ENCODE results near the gene POTEJ.
"Not testable (repeated sequence)": the region's sequence is repeated elsewhere in the genome, so short reads cannot be mapped to it uniquely, and the experiment has no call there.

The POTEJ gene
- 0 reads per million in 3 experiments for total RNA-seq

DNA sequence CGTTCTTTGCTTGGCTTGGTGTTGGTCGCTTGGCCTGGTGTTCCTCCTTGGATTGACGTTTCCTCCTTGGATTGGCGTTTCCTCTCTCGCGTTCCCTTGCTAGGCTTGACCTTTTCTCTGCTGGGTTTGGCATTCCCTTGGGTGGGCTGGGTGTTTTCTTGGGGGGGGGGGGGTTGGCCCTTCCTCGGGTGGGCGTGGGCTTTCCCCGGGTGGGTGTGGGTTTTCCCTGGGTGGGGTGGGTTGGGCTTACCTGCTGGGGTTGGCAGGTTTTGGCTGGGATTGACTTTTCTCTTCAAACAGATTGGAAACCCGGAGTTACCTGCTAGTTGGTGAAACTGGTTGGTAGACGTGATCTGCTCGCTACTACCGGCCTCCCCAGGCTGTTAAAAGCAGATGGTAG, at the start of gene POTEJ:
Gene POTEJ (plus strand): TSS at position 301 of the 400 bp plus-strand sequence. CDS start 93 bp downstream, at position 394.
- DNase-seq: not testable (repeated sequence)

DNA sequence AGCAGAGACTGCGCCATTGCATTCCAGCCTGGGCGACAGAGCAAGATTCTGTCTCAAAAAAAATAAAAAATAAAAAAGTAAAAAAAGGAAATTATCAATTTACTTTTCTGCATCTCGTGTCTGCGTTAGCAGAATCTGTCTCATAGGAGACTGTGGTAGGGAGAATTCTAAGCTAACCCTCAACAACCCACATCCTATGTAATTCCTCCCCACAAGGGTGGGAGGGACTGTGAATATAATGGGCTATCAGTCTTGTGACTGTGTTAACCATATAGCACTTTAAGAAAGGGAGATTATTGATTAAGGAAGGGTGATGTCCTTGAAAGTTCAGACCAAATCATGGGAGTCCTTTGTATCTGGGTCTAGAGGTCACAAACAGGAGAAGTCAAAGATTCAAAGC, 45.1 kb upstream of the POTEJ start:
- not testable (repeated sequence) for DNase-seq

DNA sequence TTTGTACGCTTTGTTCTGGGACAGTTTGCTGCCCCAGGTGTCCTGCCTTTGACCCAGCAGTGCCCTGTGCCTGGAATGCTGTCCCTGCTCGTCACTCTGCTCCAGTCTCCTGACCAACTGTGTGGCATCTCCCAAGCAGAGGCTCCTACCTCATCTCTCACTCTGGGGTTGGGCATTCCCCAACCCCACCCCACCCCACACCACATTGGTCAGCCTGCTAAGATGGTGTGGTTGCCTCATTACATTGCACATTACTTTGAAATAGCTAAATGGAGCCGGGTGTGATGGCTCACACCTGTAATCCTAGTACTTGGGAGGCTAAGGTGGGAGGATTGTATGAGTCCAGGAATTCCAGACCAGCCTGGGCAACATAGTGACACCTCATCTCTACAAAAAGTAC, 39.3 kb upstream of the POTEJ start:
- DNase-seq: not testable (repeated sequence)

DNA sequence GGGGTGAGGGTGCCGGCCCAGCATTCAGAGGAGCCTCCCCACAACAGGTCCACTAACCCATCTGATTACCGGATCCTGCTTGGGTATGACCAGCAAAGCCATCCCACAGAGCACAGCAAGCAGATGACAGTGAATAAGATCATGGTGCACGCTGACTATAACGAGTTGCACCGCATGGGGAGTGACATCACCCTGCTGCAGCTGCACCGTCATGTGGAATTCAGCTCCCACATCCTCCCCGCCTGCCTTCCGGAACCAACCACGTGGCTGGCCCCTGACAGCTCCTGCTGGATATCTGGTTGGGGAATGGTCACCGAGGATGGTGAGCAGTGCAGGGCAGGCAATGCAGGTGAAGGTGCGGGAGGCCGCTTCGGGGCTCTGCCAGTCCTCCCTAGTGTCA, 37.0 kb upstream of the POTEJ start:
- not testable (repeated sequence) for DNase-seq

GRCh38 chr2:130576209-130576784, 34.9 kb upstream of the POTEJ start:
- not testable (repeated sequence) for DNase-seq

DNA sequence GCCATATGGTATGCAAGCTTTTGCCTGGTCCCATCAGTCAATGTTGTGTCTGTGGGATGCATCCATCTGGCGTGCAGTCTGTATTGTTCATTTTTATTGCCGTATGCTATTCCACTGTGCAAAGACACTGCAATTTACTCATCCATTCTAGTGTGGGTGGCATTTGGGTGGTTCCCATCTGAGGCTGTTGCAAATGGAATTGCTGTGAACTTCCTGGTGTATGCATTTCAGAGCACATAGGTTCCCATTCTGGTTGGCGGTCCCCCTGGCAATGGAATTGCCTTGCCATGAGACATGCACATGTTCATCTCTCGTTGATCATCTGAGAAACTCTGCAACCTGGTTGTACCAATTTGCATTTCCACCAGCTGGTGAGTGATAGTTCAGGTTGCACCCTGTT, 33.7 kb upstream of the POTEJ start:
- not testable (repeated sequence) for DNase-seq

DNA sequence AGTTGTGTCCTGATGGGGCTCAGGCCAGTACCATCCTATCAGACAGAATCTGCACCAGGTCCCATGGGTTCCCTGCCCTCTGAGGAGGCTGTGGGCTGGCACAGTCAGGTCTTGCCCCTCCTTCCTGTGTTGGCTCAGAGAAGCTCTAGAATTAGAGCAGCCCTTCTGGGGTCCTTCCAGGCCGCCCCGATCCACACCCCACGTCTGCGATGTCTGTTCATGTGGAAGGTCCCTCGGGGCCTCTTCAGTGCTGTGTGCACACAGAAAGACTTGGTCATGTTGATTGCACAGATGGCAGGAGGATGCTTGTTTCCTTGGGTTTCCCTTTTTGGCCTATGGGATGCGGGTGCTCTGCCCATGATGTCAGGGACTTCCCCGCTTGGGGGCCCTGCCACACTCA, 32.1 kb upstream of the POTEJ start:
- DNase-seq: not testable (repeated sequence)

DNA sequence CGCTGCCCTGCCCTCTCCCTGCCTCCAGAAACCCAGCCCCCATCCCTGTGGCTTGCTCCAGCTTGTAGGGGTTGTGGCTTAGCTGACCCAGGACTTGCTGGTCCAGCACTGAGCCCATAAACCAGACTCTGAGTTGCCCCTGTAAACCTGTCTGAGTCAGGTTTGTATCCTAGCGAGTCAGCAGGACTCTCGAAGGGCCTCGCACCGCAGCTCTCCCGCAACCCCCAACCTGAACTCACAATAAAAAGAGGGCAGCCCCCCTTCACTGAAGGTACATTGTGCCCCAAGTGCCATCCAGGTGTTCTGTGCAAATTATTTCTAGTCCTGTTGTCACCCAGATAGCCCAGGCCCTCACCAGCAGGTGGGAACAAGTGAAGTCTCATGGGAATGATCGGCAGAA, 29.7 kb upstream of the POTEJ start:
- not testable (repeated sequence) for DNase-seq

GRCh38 chr2:130582970-130583369, 28.3 kb upstream of the POTEJ start:
- DNase-seq: not testable (repeated sequence)

DNA sequence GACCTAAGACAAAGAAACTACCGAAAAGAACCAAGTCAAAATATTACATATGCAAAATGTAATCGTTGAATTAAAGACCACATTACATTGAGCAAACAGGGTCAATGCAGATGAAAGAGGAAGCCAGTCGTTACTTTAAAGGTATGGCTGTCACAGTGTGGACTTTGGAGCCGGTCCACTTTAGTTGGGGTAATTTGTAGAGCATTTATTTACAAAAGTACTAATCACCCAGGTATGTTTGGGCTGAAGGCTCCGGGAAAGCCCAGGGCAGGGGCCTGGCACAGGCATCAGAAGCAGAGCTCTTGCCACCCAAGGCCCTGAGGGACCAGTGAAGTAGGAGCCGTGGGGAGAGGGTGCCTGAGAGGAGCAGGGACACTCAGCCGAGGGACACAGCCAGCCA, 27.7 kb upstream of the POTEJ start:
- not testable (repeated sequence) for DNase-seq

- DNase-seq: not testable (repeated sequence)
Observed at GRCh38 chr2:130584726-130585125, 26.5 kb upstream of the POTEJ start.

GRCh38 chr2:130588688-130589458, 22.4 kb upstream of the POTEJ start:
- DNase-seq: not testable (repeated sequence)

DNA sequence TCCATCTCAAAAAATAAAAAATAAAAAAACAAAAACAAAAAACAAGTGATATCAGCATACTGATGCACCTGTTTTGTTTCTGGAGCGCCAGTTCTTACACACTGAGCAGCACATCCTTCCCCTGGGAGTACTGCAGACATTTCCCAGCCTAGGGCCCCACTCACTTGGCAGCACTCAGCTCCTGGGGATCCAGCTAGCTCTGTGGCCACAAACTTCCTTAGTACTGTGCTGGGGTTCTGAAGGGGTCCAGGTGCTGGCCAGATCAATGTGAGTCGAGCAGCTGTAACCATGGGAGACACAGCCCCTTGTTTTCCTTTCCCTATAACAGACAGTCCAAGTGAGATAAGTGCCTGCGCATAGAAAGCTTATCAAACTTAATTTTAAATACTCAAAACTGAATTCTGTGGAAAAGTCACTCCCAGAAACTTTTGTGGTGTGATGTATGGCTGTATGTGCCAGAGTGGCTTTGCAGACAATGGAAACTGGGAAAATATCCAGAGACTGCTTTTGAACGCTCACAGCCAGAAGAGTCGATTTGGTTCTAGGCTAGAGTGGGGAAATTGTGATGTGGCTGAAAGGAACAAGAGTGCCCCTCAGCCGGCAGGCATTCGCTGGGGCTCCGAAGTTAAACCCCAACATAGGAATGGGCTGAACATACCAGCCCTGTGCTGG, 20.9 kb upstream of the POTEJ start:
- DNase-seq: not testable (repeated sequence)

- DNase-seq: not testable (repeated sequence)
Observed at GRCh38 chr2:130590842-130591359, 20.3 kb upstream of the POTEJ start.

DNA sequence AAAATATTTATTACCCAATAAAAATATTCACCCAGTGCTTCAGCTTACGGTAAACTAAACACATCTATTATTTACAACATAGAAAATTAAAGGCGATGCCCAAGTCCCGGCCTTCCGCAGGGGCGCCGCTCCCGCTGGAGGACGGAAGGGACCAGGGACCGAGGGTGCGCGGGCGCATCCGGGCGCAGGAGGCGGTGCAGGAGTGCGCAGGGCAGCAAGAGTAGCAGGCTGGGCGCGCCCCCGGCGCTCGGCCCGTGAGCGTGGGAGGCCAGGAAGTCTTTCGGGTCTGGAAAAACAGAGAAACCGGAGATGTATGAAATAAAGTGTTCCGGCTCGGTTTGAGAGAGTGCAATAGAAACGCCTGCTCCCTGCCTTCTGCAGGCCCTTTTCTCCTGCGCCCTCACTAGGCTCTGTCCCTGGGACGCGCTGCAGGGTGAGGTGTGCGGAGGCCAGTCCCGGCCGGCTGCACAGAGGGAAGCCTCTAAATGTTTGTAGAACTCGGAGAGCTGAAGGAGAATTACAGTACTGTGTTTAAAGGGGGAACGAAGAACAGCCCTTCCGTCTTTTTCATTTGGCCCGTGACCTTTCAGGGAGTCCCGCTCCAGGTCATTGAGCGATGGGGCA, 18.3 kb upstream of the POTEJ start:
- not testable (repeated sequence) for DNase-seq

- not testable (repeated sequence) for DNase-seq
Observed at GRCh38 chr2:130594011-130594410, 17.2 kb upstream of the POTEJ start.

DNA sequence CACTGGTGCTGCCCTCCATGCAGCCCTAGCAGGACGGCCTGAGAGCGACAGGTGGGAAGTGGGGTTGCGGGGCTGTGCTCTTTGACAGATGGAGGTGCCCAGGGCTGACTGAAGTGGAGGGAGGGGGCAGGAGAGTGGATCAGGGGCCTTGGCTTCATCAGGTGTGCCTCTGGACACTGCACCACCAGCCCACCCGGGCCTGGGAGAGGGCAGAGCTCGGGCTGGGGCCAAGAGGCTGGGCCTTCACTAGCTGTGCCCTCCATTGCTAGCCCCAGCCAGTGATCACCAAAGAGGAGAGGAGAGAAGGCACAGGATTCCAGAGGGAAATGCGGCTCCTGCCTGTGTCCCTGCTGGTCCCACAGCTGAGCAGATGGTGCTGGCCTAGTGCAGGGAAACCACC, 14.5 kb upstream of the POTEJ start:
- DNase-seq: not testable (repeated sequence)

- DNase-seq: not testable (repeated sequence)
Observed at GRCh38 chr2:130597994-130598393, 13.2 kb upstream of the POTEJ start.

DNA sequence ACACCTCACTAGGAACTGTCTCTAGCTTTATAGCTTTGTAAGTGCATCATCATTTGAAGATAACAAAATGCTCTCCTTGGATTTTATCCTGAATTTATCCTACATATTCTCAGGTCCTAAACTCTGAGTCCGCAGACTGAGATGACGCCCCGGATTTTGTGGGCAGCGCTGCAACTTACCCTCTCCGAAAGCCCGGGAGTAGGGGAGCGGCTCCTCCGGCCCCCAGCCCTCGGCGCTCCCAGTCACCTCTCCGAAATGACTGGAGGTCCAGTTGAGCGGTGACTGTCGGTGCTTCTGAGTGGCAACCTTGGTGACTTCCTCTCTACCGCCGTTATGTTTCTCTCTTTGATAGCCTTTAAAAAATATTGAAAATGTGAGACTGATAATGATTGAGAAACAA, 12.8 kb upstream of the POTEJ start:
- DNase-seq: not testable (repeated sequence)

DNA sequence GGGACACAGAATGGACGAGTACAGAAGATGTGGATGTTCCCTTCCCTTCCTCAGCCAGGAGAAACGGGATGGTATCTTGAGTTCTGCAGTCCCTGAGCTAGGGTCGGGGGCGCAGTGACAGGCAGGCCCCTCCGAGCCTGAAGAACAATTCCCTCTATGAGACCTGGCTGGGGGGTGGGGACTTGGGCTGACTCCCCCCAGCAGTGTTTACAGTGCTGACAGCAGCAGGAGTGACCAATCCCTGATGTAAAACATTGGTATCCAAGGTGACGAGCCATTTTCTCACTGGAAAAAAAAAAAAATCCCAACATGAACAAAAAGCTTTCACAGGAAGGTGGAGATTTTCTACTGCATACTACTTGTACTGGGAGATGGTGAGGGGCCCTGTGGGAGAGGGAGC, 11.8 kb upstream of the POTEJ start, which contains the start of gene CFC1:
Gene CFC1 (minus strand): TSS at position 183 of the 400 bp plus-strand sequence. CDS start 288 bp downstream, outside the sequence.
- not testable (repeated sequence) for DNase-seq

- not testable (repeated sequence) for DNase-seq
Observed at GRCh38 chr2:130599926-130600325, 11.3 kb upstream of the POTEJ start.

DNA sequence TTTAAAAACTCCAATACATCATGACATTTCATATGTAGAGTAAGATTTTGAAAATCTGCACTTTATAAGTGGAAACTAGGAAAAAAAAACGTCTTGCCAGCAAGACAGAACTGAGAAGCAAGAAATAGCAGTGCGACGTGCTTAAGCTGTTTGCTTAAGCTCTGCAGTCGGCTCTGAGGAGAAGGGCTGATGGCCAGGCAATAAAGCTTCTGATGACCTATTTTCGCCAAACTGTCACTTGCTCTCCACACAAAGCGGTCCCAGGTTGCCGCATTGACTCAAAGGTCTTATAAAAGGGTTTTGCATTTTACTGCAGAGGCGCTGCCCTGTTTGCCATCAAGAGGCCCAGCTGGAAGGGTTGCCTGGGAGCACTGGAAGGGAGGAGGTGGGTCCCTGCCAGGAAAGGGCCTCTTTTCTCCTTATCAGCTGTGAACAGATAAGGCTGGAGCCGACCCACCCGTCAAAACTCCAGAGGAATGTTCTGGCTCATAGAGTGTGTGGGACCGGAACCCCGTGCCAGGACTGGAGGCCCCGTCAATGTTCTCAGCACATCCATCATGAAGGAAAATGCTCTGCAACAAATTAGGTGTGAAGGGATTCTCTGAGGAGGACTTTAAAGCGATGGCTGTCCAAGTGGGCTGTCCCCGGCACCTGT, 9.5 kb upstream of the POTEJ start:
- not testable (repeated sequence) for DNase-seq
